Measurements from ENCODE around the gene KCMF1. TPM values are rescaled to one million over a fixed set of nuclear protein-coding genes. Genes with fewer than 3 reads are reported as not detected.
A peak's percentile ranks its signal among the peaks of the same experiment; 100 is the strongest.

KCMF1 gene
- total and polyA plus RNA-seq, 2 of the 13 experiments (the other 11 are each of a cell fraction or from before 2014, with no cell fraction given), result 62.1 to 116 TPM

DNA sequence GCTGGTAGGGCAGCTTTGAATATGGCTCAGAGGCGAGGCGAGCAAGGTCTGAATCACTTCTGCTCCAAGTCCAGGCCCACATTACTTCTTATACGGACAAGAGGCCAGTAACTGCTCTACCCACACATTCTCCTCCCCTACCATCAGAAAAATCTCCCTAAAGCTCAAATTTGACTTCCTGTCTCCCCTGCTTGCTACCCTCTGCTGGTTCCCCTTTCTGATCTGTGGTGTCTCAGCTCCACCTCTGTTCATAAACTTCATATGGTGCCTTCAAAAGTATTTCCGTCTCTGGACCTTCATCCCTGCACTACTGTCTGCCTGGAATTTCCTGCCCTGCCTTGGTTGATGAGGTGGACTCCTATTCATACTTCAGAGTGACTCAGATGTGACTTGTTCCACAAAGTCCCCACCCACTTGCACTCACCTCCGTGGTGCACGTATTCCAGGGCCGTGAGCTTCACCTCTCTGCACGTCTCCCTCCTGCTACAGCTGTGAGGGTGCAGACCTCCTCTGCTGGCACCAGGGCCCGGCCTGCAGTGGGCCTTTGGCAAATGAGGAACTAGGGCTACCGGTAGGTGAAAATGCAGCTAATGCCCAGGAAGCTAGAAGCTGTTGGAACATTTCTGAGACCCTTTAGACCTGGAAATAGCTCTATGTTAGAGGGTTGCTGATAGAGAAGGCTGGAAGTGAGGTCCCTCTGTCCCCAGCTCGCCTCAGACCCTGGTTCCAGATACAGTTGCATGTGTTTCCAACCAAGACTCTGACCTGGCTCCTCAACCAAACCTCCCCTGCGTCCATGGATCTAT lies 24.6 kb upstream of the KCMF1 start (continued):
- TF ChIP-seq MYNN (CRISPR knock-in tag; IDR thresholded peaks at IDR 0.05; ENCODE audit: low read depth), result no peak
- TF ChIP-seq HDAC6 (IDR thresholded peaks at IDR 0.05; ENCODE audit: low read depth, low read length), result no peak
- TF ChIP-seq, protein P1, sequence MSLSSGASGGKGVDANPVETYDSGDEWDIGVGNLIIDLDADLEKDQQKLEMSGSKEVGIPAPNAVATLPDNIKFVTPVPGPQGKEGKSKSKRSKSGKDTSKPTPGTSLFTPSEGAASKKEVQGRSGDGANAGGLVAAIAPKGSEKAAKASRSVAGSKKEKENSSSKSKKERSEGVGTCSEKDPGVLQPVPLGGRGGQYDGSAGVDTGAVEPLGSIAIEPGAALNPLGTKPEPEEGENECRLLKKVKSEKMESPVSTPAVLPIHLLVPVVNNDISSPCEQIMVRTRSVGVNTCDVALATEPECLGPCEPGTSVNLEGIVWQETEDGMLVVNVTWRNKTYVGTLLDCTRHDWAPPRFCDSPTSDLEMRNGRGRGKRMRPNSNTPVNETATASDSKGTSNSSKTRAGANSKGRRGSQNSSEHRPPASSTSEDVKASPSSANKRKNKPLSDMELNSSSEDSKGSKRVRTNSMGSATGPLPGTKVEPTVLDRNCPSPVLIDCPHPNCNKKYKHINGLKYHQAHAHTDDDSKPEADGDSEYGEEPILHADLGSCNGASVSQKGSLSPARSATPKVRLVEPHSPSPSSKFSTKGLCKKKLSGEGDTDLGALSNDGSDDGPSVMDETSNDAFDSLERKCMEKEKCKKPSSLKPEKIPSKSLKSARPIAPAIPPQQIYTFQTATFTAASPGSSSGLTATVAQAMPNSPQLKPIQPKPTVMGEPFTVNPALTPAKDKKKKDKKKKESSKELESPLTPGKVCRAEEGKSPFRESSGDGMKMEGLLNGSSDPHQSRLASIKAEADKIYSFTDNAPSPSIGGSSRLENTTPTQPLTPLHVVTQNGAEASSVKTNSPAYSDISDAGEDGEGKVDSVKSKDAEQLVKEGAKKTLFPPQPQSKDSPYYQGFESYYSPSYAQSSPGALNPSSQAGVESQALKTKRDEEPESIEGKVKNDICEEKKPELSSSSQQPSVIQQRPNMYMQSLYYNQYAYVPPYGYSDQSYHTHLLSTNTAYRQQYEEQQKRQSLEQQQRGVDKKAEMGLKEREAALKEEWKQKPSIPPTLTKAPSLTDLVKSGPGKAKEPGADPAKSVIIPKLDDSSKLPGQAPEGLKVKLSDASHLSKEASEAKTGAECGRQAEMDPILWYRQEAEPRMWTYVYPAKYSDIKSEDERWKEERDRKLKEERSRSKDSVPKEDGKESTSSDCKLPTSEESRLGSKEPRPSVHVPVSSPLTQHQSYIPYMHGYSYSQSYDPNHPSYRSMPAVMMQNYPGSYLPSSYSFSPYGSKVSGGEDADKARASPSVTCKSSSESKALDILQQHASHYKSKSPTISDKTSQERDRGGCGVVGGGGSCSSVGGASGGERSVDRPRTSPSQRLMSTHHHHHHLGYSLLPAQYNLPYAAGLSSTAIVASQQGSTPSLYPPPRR (CRISPR knock-in tag; IDR thresholded peaks at IDR 0.05; ENCODE audit: borderline replicate concordance), result peak; percentile 82
- TF ChIP-seq, protein P2, sequence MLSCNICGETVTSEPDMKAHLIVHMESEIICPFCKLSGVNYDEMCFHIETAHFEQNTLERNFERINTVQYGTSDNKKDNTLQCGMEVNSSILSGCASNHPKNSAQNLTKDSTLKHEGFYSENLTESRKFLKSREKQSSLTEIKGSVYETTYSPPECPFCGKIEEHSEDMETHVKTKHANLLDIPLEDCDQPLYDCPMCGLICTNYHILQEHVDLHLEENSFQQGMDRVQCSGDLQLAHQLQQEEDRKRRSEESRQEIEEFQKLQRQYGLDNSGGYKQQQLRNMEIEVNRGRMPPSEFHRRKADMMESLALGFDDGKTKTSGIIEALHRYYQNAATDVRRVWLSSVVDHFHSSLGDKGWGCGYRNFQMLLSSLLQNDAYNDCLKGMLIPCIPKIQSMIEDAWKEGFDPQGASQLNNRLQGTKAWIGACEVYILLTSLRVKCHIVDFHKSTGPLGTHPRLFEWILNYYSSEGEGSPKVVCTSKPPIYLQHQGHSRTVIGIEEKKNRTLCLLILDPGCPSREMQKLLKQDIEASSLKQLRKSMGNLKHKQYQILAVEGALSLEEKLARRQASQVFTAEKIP (CRISPR knock-in tag; IDR thresholded peaks at IDR 0.05; ENCODE audit: borderline replicate concordance), result no peak
- TF ChIP-seq JUND (CRISPR knock-in tag; IDR thresholded peaks at IDR 0.05), result no peak
- no peak for TF ChIP-seq FOXK2 (IDR thresholded peaks at IDR 0.05)
- TF ChIP-seq NFATC3 (CRISPR knock-in tag; IDR thresholded peaks at IDR 0.05), result no peak
- TF ChIP-seq, protein P3, sequence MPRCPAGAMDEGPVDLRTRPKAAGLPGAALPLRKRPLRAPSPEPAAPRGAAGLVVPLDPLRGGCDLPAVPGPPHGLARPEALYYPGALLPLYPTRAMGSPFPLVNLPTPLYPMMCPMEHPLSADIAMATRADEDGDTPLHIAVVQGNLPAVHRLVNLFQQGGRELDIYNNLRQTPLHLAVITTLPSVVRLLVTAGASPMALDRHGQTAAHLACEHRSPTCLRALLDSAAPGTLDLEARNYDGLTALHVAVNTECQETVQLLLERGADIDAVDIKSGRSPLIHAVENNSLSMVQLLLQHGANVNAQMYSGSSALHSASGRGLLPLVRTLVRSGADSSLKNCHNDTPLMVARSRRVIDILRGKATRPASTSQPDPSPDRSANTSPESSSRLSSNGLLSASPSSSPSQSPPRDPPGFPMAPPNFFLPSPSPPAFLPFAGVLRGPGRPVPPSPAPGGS (CRISPR knock-in tag; IDR thresholded peaks at IDR 0.05), result peak; percentile 25
- TF ChIP-seq, protein P4, sequence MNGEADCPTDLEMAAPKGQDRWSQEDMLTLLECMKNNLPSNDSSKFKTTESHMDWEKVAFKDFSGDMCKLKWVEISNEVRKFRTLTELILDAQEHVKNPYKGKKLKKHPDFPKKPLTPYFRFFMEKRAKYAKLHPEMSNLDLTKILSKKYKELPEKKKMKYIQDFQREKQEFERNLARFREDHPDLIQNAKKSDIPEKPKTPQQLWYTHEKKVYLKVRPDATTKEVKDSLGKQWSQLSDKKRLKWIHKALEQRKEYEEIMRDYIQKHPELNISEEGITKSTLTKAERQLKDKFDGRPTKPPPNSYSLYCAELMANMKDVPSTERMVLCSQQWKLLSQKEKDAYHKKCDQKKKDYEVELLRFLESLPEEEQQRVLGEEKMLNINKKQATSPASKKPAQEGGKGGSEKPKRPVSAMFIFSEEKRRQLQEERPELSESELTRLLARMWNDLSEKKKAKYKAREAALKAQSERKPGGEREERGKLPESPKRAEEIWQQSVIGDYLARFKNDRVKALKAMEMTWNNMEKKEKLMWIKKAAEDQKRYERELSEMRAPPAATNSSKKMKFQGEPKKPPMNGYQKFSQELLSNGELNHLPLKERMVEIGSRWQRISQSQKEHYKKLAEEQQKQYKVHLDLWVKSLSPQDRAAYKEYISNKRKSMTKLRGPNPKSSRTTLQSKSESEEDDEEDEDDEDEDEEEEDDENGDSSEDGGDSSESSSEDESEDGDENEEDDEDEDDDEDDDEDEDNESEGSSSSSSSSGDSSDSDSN (CRISPR knock-in tag; IDR thresholded peaks at IDR 0.05), result peak; percentile 45; the same call in 1 of the 2 replicates
- no peak; the same call in 1 of the 2 replicates for TF ChIP-seq FOSL1 (CRISPR knock-in tag; IDR thresholded peaks at IDR 0.05; ENCODE audit: borderline replicate concordance)
- TF ChIP-seq ZMYM3 (CRISPR knock-in tag; IDR thresholded peaks at IDR 0.05), result peak; percentile 82
- TF ChIP-seq, protein P5, sequence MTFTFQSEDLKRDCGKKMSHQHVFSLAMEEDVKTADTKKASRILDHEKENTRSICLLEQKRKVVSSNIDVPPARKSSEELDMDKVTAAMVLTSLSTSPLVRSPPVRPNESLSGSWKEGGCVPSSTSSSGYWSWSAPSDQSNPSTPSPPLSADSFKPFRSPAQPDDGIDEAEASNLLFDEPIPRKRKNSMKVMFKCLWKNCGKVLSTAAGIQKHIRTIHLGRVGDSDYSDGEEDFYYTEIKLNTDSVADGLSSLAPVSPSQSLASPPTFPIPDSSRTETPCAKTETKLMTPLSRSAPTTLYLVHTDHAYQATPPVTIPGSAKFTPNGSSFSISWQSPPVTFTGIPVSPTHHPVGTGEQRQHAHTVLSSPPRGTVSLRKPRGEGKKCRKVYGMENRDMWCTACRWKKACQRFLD (CRISPR knock-in tag; IDR thresholded peaks at IDR 0.05; ENCODE audit: borderline replicate concordance), result no peak
- TF ChIP-seq TEAD2 (CRISPR knock-in tag; IDR thresholded peaks at IDR 0.05), result no peak
- TF ChIP-seq NAIF1 (CRISPR knock-in tag; IDR thresholded peaks at IDR 0.05; ENCODE audit: borderline replicate concordance), result peak; percentile 65; the same call in 1 of the 2 replicates
- TF ChIP-seq ZBTB20 (CRISPR knock-in tag; IDR thresholded peaks at IDR 0.05; ENCODE audit: borderline replicate concordance, low read depth), result no peak; the same call in 1 of the 2 replicates
- TF ChIP-seq GABPB1 (CRISPR knock-in tag; IDR thresholded peaks at IDR 0.05), result no peak
- TF ChIP-seq ZNF703 (CRISPR knock-in tag; IDR thresholded peaks at IDR 0.05; ENCODE audit: borderline replicate concordance), result no peak
